ENCODE results near the gene SEMA4D.

Gene SEMA4D

GRCh38 chr9:89444925-89445765 is 52.8 kb downstream of the SEMA4D start:
- DNase-seq, result no peak

GRCh38 chr9:89444274-89444673 is 53.6 kb downstream of the SEMA4D start:
- DNase-seq, result peak; percentile 55 to 71

- DNase-seq, result no peak
Observed at GRCh38 chr9:89442981-89443814, 54.7 kb downstream of the SEMA4D start.

- no peak for DNase-seq
Observed at GRCh38 chr9:89442501-89442978, 55.4 kb downstream of the SEMA4D start.

GRCh38 chr9:89441986-89442385 is 55.9 kb downstream of the SEMA4D start:
- no peak for DNase-seq

GRCh38 chr9:89441655-89441970 is 56.3 kb downstream of the SEMA4D start:
- no peak for DNase-seq

- DNase-seq, result no peak
Observed at GRCh38 chr9:89440951-89441654, 56.8 kb downstream of the SEMA4D start.

- peak in 1 of 2 donors; percentile 58 for DNase-seq
Observed at GRCh38 chr9:89440548-89440947, 57.4 kb downstream of the SEMA4D start.

GRCh38 chr9:89440046-89440445 is 57.9 kb downstream of the SEMA4D start:
- no peak for DNase-seq

- no peak for DNase-seq
Observed at GRCh38 chr9:89439571-89439970, 58.3 kb downstream of the SEMA4D start.

- DNase-seq, result no peak
Observed at GRCh38 chr9:89438194-89438593, 59.7 kb downstream of the SEMA4D start.

- no peak for DNase-seq
Observed at GRCh38 chr9:89437772-89438171, 60.1 kb downstream of the SEMA4D start.

- peak; percentile 62 to 78 for DNase-seq
Observed at GRCh38 chr9:89436963-89437625, 60.8 kb downstream of the SEMA4D start.

GRCh38 chr9:89436326-89436725 is 61.6 kb downstream of the SEMA4D start:
- DNase-seq, result no peak

- no peak for DNase-seq
Observed at GRCh38 chr9:89435071-89435823, 62.7 kb downstream of the SEMA4D start.

GRCh38 chr9:89434636-89435035 is 63.3 kb downstream of the SEMA4D start:
- DNase-seq, result no peak

- no peak for DNase-seq
Observed at GRCh38 chr9:89433826-89434225, 64.1 kb downstream of the SEMA4D start.

GRCh38 chr9:89432986-89433530 is 64.9 kb downstream of the SEMA4D start:
- DNase-seq, result no peak

GRCh38 chr9:89431930-89432725 is 65.8 kb downstream of the SEMA4D start:
- no peak for DNase-seq

- DNase-seq, result no peak
Observed at GRCh38 chr9:89430995-89431394, 66.9 kb downstream of the SEMA4D start.
